Measurements from ENCODE around the gene RNF41.
A peak's percentile ranks its signal among the peaks of the same experiment; 100 is the strongest.
"Not testable (repeated sequence)": the region's sequence is repeated elsewhere in the genome, so short reads cannot be mapped to it uniquely, and the experiment has no call there.

The RNF41 gene

GRCh38 chr12:56221757-56222530 lies at the start of gene RNF41:
Gene RNF41 (minus strand): TSS chr12:56221922. CDS start chr12:56214047, 7,875 bp downstream.
- DNase-seq = peak; percentile 97

- DNase-seq = peak; percentile 16
These were observed 49.3 kb upstream of the RNF41 start for GRCh38 chr12:56271031-56271430.

- no peak for DNase-seq
These were observed 45.8 kb upstream of the RNF41 start for GRCh38 chr12:56267443-56268071.

GRCh38 chr12:56266693-56267442 lies 45.1 kb upstream of the RNF41 start, which contains the start of gene COQ10A:
Gene COQ10A (plus strand): TSS chr12:56266942. CDS start chr12:56267119, 177 bp downstream.
- peak; percentile 74 for DNase-seq

GRCh38 chr12:56266068-56266692 lies 44.5 kb upstream of the RNF41 start:
- DNase-seq = not testable (repeated sequence)

GRCh38 chr12:56262955-56263354 lies 41.2 kb upstream of the RNF41 start:
- not testable (repeated sequence) for DNase-seq

GRCh38 chr12:56261503-56262232 lies 39.9 kb upstream of the RNF41 start:
- DNase-seq = peak; percentile 30

- DNase-seq = no peak
These were observed 39.2 kb upstream of the RNF41 start for GRCh38 chr12:56260921-56261320.

- DNase-seq = no peak
These were observed 38.7 kb upstream of the RNF41 start for GRCh38 chr12:56260380-56260779.

- DNase-seq = no peak
These were observed 37.1 kb upstream of the RNF41 start for GRCh38 chr12:56258820-56259183.

- DNase-seq = peak; percentile 74
These were observed 36.5 kb upstream of the RNF41 start, which contains the start of gene ANKRD52 for GRCh38 chr12:56258068-56258819. Gene ANKRD52 (minus strand): TSS chr12:56258384. CDS start chr12:56258269, 115 bp downstream.

GRCh38 chr12:56257491-56258067 lies 35.9 kb upstream of the RNF41 start:
- peak; percentile 10 for DNase-seq

GRCh38 chr12:56257071-56257470 lies 35.3 kb upstream of the RNF41 start:
- DNase-seq = no peak

- no peak for DNase-seq
These were observed 34.7 kb upstream of the RNF41 start for GRCh38 chr12:56256326-56256960.

GRCh38 chr12:56255671-56256070 lies 33.9 kb upstream of the RNF41 start:
- no peak for DNase-seq

GRCh38 chr12:56253091-56253490 lies 31.4 kb upstream of the RNF41 start:
- DNase-seq = no peak

GRCh38 chr12:56252649-56253048 lies 30.9 kb upstream of the RNF41 start:
- no peak for DNase-seq

GRCh38 chr12:56248711-56249110 lies 27.0 kb upstream of the RNF41 start:
- no peak for DNase-seq

GRCh38 chr12:56247923-56248322 lies 26.2 kb upstream of the RNF41 start:
- DNase-seq = no peak

GRCh38 chr12:56244494-56244893 lies 22.8 kb upstream of the RNF41 start:
- no peak for DNase-seq

- DNase-seq = no peak
These were observed 22.0 kb upstream of the RNF41 start for GRCh38 chr12:56243731-56244181.

All from inflammatory macrophage treated with lipopolysaccharide for 4 hours (primary cell).